ENCODE measurements around the gene ALCAM. TPM values are rescaled to one million over a fixed set of nuclear protein-coding genes. Genes with fewer than 3 reads are reported as not detected.

Gene ALCAM
- total RNA-seq, 1 experiment from 2014 or later: 32.3 TPM

DNA sequence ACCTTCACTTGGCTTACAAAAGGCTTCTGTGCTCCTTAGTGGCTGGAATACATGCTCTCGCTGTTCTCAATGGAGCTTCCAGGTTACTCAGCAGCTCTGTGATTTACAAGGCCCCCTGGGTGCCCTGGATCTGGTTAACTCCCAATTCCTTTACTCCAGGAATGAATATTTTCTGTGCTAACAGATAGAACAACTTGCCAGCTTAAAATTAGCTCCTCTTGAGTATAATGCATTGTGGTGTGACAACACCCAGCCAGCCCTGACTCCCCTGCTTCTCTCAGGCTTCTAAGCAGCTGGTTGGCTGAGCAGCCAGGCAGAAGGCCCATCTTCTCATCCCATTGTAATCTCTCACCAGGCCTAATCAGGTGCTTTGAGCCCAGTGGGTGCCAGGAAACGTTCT lies 246.4 kb downstream of the ALCAM start:
- no peak overlapping the region for H3K4me3 ChIP-seq (ENCODE audit: low read depth in 2 of 2, low read length in 2 of 2)
- H3K27me3 ChIP-seq (ENCODE audit: control insufficient read depth, insufficient read depth, low read length): no peaks in the 10 kb centered on the region
- intact Hi-C loops (cut with micrococcal nuclease; ENCODE audit: unreplicated experiment) (no loop called here), in situ Hi-C loops (cut with HindIII; ENCODE audit: low pct_unique_long_range_greater_than_20kb, low sequenced_read_pairs) (no loop called here)
- ATAC-seq (no peak), DNase-seq (ENCODE audit: low read depth, low spot score) (no peak)
- H3K36me3 ChIP-seq (ENCODE audit: control insufficient read depth, insufficient read depth, low read length): no peaks in the 10 kb centered on the region
- CTCF ChIA-PET: no interaction called here
- H3K9me3 ChIP-seq (ENCODE audit: control insufficient read depth, insufficient read depth, low read depth, low read length): no peaks in the 10 kb centered on the region
- TF ChIP-seq TCF7L2 (IDR thresholded peaks at IDR 0.05; ENCODE audit: low read depth, low read length) (no peak), REST (IDR thresholded peaks at IDR 0.05; ENCODE audit: insufficient read depth in 1 of 2, low read depth in 2 of 2, low read length in 1 of 2) (no peak), CTCF (IDR thresholded peaks at IDR 0.05) (no peak), POLR2AphosphoS5 (IDR thresholded peaks at IDR 0.05; ENCODE audit: low read depth, low read length) (no peak), SIN3A (IDR thresholded peaks at IDR 0.05; ENCODE audit: borderline replicate concordance, insufficient read depth, low read depth, low read length) (no peak)
- no peaks in the 10 kb centered on the region for H3K4me1 ChIP-seq (ENCODE audit: control insufficient read depth, insufficient read depth, low read length)
- no peak overlapping the region for H3K27ac ChIP-seq (ENCODE audit: low read length)
- POLR2A ChIA-PET: no interaction called here
- no TSS peak for BruUV-seq (replicated peaks)

DNA sequence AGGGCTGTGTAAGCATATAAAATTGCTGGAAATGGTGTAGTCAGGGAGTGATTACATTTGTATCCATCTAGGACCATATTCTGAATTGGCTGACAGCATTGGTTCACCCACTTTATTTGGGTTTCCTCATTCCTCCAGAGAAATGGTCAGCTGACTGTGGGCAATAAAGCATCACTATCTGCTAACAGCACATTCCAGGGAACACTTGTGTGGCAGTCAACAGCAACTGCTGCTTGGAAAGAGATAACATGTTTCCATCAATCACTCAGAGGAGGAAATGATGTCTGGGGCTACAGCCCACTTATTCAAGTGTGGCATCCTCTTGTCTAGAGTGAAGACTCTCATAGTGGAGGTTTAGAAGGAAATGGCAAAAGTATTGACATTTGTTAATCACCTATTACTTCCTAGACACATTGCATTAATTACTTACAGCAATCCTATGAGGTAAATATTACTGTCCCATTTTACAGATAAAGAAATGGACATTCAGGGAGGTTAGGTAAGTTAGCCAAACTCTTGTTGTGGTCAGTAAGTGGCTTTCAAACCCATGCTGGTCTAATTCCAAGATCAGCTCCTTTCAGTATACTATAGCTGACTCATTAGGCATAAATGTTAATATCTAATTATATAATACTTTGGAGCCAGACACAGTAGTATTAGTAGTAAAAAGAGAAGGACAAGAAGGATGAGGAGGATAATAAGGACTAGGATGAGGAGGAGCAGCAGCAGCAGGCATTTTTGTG lies 247.8 kb downstream of the ALCAM start:
- Histone ChIP-seq H3K27ac (ENCODE audit: low read length) (no peak overlapping the region), H3K36me3 (ENCODE audit: control insufficient read depth, insufficient read depth, low read length) (no peaks in the 10 kb centered on the region), H3K9me3 (ENCODE audit: control insufficient read depth, insufficient read depth, low read depth, low read length) (no peaks in the 10 kb centered on the region), H3K27me3 (ENCODE audit: control insufficient read depth, insufficient read depth, low read length) (no peaks in the 10 kb centered on the region), H3K4me1 (ENCODE audit: control insufficient read depth, insufficient read depth, low read length) (no peaks in the 10 kb centered on the region), H3K4me3 (ENCODE audit: low read depth in 2 of 2, low read length in 2 of 2) (no peak overlapping the region)
- POLR2A ChIA-PET: no interaction called here
- in situ Hi-C loops (cut with HindIII; ENCODE audit: low pct_unique_long_range_greater_than_20kb, low sequenced_read_pairs): no loop called here
- CTCF ChIA-PET: no interaction called here
- ATAC-seq (no peak), DNase-seq (ENCODE audit: low read depth, low spot score) (no peak)
- no peak for TF ChIP-seq CTCF (IDR thresholded peaks at IDR 0.05)
- TF ChIP-seq REST (IDR thresholded peaks at IDR 0.05; ENCODE audit: insufficient read depth in 1 of 2, low read depth in 2 of 2, low read length in 1 of 2): no peak
- TF ChIP-seq SIN3A (IDR thresholded peaks at IDR 0.05; ENCODE audit: borderline replicate concordance, insufficient read depth, low read depth, low read length): no peak
- TF ChIP-seq POLR2AphosphoS5 (IDR thresholded peaks at IDR 0.05; ENCODE audit: low read depth, low read length): no peak
- TF ChIP-seq TCF7L2 (IDR thresholded peaks at IDR 0.05; ENCODE audit: low read depth, low read length): no peak
- intact Hi-C loops (cut with micrococcal nuclease; ENCODE audit: unreplicated experiment): no loop called here
- no TSS peak for BruUV-seq (replicated peaks)

All from Panc1 (cell line).